HepG2 (cell line): ENCODE measurements around the gene TTC19.

ENCODE experiments used
- CTCF ChIP-seq: sonication (generic); formaldehyde crosslinking; IDR thresholded peaks from 2 replicates; pipeline ENCODE4 v1.5.0; 2020; ENCODE audit warnings: mild to moderate bottlenecking, missing genetic modification reagents, moderate library complexity
- SMARCE1 ChIP-seq: fragments of 450-650 bp; IDR thresholded peaks from 2 replicates; pipeline ENCODE4 v1.6.1; 2017; ENCODE audit warnings: borderline replicate concordance
- TEF ChIP-seq: sonication (generic); formaldehyde crosslinking; IDR thresholded peaks from 2 replicates; pipeline ENCODE4 v1.5.0; 2020; ENCODE audit warnings: missing genetic modification reagents
- ZNF274 ChIP-seq: sonication (generic); formaldehyde crosslinking; IDR thresholded peaks from 2 replicates; pipeline ENCODE4 v1.5.1; 2020; ENCODE audit warnings: mild to moderate bottlenecking, missing genetic modification reagents

- TF ChIP-seq CTCF (no peak), ZNF274 (CRISPR knock-in tag) (no peak), TEF (no peak), SMARCE1 (no peak)
These were observed 19.7 kb downstream of the TTC19 start for GRCh38 chr17:16019347-16019746.
